ENCODE results near the gene AKAP1.

AKAP1 gene

DNA sequence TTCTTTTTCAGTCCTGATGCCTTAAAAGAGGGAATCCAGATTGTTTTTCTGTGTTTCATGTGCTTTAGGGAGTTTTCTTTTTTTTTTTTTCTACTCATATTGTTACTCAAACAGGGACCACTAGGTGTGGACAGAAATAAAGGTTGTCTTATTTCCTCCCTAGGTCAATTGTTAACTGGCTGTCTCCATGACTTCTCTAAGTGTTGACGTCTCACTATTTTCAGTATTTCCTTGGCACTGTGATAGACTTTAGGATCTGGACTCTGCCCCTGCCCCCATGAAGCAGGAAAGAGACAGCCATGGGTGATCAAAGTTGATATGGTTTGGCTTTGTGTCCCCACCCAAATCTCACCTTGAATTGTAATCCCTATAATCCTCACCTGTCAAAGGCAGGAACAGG is 73.7 kb downstream of the AKAP1 start:
- TF ChIP-seq, protein P1, sequence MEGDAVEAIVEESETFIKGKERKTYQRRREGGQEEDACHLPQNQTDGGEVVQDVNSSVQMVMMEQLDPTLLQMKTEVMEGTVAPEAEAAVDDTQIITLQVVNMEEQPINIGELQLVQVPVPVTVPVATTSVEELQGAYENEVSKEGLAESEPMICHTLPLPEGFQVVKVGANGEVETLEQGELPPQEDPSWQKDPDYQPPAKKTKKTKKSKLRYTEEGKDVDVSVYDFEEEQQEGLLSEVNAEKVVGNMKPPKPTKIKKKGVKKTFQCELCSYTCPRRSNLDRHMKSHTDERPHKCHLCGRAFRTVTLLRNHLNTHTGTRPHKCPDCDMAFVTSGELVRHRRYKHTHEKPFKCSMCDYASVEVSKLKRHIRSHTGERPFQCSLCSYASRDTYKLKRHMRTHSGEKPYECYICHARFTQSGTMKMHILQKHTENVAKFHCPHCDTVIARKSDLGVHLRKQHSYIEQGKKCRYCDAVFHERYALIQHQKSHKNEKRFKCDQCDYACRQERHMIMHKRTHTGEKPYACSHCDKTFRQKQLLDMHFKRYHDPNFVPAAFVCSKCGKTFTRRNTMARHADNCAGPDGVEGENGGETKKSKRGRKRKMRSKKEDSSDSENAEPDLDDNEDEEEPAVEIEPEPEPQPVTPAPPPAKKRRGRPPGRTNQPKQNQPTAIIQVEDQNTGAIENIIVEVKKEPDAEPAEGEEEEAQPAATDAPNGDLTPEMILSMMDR (conservative IDR thresholded peaks at IDR 0.05; ENCODE audit: low read depth): no peak
- ChIA-PET POLR2A (ENCODE audit: low non-redundant PET) (no interaction called here), CTCF (interaction anchor here (0.7 to 1.1 kb wide), 3 partner anchors 85 to 513 kb away, joined by 3 to 4 read pairs (median 3); no protein-coding TSS in a partner anchor)
- H3K27ac ChIP-seq: no peak overlapping the region
- no peak for DNase-seq (ENCODE audit: low spot score)

- POLR2A ChIA-PET (ENCODE audit: low non-redundant PET): no interaction called here
- CTCF ChIA-PET: interaction anchor here (0.8 kb wide), 1 partner anchor 515 kb away, joined by 4 read pairs; no protein-coding TSS in a partner anchor
- DNase-seq (ENCODE audit: low spot score): no peak
- TF ChIP-seq, protein P1 (conservative IDR thresholded peaks at IDR 0.05; ENCODE audit: low read depth): no peak
- no peak overlapping the region for H3K27ac ChIP-seq
These were observed 75.6 kb downstream of the AKAP1 start for GRCh38 chr17:57160624-57161023.

GRCh38 chr17:57164814-57165213 is 79.8 kb downstream of the AKAP1 start:
- POLR2A ChIA-PET (ENCODE audit: low non-redundant PET): no interaction called here
- H3K27ac ChIP-seq: no peak overlapping the region
- TF ChIP-seq, protein P1 (conservative IDR thresholded peaks at IDR 0.05; ENCODE audit: low read depth): no peak
- DNase-seq (ENCODE audit: low spot score): no peak
- CTCF ChIA-PET: interaction anchor here (0.6 kb wide), 1 partner anchor 46 kb away, joined by 3 read pairs; no protein-coding TSS in a partner anchor

- ChIA-PET POLR2A (ENCODE audit: low non-redundant PET) (no interaction called here), CTCF (no interaction called here)
- TF ChIP-seq, protein P1 (conservative IDR thresholded peaks at IDR 0.05; ENCODE audit: low read depth): no peak
- no peak overlapping the region for H3K27ac ChIP-seq
- DNase-seq (ENCODE audit: low spot score): no peak
These were observed 80.7 kb downstream of the AKAP1 start for GRCh38 chr17:57165754-57166153.

DNA sequence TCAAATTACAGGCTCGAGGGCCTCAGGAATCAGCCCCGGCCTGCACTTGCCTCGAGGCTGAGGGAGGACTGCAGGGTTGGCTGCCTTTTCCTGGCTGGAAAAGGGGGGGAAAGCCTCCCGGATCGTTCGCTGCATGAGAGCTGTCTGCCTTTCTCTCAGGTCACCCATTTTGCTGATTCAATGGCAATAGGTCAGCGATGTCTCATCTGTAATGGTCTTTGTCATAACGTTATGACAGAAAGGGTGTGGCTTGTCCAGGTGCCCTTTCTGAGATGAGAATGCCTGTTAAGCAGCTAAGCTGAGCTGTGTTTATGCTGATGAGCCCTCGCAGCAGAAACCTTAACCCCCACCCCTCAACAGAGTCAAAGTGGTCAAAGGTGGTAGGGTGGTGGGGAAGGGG is 81.8 kb downstream of the AKAP1 start:
- peak overlapping the region; percentile 61 for H3K27ac ChIP-seq
- DNase-seq (ENCODE audit: low spot score): peak; percentile 50
- ChIA-PET CTCF (no interaction called here), POLR2A (ENCODE audit: low non-redundant PET) (no interaction called here)
- TF ChIP-seq, protein P1 (conservative IDR thresholded peaks at IDR 0.05; ENCODE audit: low read depth): no peak

- POLR2A ChIA-PET (ENCODE audit: low non-redundant PET): no interaction called here
- DNase-seq (ENCODE audit: low spot score): no peak
- no peak overlapping the region for H3K27ac ChIP-seq
- CTCF ChIA-PET: no interaction called here
- TF ChIP-seq, protein P1 (conservative IDR thresholded peaks at IDR 0.05; ENCODE audit: low read depth): no peak
These were observed 83.6 kb downstream of the AKAP1 start for GRCh38 chr17:57168695-57169094.

- ChIA-PET POLR2A (ENCODE audit: low non-redundant PET) (no interaction called here), CTCF (no interaction called here)
- DNase-seq (ENCODE audit: low spot score): no peak
- H3K27ac ChIP-seq: no peak overlapping the region
- TF ChIP-seq, protein P1 (conservative IDR thresholded peaks at IDR 0.05; ENCODE audit: low read depth): no peak
These were observed 85.8 kb downstream of the AKAP1 start for GRCh38 chr17:57170866-57171265.
